ENCODE measurements around the gene TMEM8B. TPM values are rescaled to one million over a fixed set of nuclear protein-coding genes. Genes with fewer than 3 reads are reported as not detected.

TMEM8B gene
- total and polyA plus RNA-seq, 7 donors: 3.5 to 12.5 (median 7.1) TPM

DNA sequence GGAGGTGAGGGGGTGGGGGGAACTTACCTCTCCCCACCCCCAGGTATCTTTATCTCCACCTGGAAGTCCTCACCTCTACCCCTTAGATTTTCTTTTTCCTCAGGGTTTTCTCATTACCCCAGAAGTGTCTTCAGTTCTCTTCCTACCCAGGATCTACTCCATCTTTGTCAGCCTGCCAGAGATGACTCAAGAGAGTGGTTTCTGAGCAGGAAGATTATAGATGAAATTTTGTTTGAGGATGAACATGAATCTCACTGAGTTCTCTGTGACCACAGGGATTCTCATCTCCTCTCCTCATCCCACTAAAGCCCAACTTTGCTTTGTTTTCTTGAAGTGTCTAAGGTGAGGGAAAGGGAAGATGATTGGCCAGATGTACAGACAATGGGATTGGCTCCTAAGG, 9.0 kb upstream of the TMEM8B start:
- intact Hi-C loops (cut with DNase I): no loop called here
- H3K27ac ChIP-seq: no peak overlapping the region
- no peaks in the 10 kb centered on the region for H3K9me3 ChIP-seq
- DNase-seq: no peak
- H3K27me3 ChIP-seq: no peaks in the 10 kb centered on the region
- H3K36me3 ChIP-seq: no peaks in the 10 kb centered on the region
- no peak overlapping the region for H3K4me3 ChIP-seq
- no peaks in the 10 kb centered on the region for H3K4me1 ChIP-seq
- TF ChIP-seq EP300 (IDR thresholded peaks at IDR 0.05) (no peak), POLR2AphosphoS5 (IDR thresholded peaks at IDR 0.05) (no peak), POLR2A (IDR thresholded peaks at IDR 0.05) (no peak)
- TF ChIP-seq, protein P1, sequence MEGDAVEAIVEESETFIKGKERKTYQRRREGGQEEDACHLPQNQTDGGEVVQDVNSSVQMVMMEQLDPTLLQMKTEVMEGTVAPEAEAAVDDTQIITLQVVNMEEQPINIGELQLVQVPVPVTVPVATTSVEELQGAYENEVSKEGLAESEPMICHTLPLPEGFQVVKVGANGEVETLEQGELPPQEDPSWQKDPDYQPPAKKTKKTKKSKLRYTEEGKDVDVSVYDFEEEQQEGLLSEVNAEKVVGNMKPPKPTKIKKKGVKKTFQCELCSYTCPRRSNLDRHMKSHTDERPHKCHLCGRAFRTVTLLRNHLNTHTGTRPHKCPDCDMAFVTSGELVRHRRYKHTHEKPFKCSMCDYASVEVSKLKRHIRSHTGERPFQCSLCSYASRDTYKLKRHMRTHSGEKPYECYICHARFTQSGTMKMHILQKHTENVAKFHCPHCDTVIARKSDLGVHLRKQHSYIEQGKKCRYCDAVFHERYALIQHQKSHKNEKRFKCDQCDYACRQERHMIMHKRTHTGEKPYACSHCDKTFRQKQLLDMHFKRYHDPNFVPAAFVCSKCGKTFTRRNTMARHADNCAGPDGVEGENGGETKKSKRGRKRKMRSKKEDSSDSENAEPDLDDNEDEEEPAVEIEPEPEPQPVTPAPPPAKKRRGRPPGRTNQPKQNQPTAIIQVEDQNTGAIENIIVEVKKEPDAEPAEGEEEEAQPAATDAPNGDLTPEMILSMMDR (IDR thresholded peaks at IDR 0.05): no peak

DNA sequence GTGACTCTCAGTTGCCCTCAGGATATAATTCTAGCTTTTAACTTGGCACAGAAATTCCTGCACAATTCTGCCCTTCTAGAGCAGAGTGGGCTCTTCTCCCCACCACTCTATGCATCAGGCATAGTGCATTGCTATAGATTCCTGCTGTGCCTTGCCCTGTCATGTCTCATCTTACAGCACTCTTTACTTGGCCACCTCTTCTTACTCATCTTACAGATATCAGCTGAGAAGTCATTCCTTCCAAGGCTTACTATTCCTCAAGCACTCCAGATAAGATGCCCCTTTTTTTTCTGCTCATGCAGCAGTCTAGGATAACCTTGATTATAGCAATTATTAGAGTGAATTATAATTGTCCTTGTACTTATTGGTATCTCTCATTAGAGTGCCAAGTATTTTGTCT, 6.1 kb upstream of the TMEM8B start:
- no peak overlapping the region for H3K27ac ChIP-seq
- H3K36me3 ChIP-seq: no peaks in the 10 kb centered on the region
- H3K27me3 ChIP-seq: no peaks in the 10 kb centered on the region
- H3K4me3 ChIP-seq: no peak overlapping the region
- no peak for DNase-seq
- H3K9me3 ChIP-seq: no peaks in the 10 kb centered on the region
- no peak for TF ChIP-seq POLR2A (IDR thresholded peaks at IDR 0.05)
- TF ChIP-seq, protein P1 (IDR thresholded peaks at IDR 0.05): no peak
- no peak for TF ChIP-seq EP300 (IDR thresholded peaks at IDR 0.05)
- no peak for TF ChIP-seq POLR2AphosphoS5 (IDR thresholded peaks at IDR 0.05)
- intact Hi-C loops (cut with DNase I): no loop called here
- H3K4me1 ChIP-seq: peaks cover 0 to 3% (median 0%) of the 10 kb centered on the region in 4 donors

DNA sequence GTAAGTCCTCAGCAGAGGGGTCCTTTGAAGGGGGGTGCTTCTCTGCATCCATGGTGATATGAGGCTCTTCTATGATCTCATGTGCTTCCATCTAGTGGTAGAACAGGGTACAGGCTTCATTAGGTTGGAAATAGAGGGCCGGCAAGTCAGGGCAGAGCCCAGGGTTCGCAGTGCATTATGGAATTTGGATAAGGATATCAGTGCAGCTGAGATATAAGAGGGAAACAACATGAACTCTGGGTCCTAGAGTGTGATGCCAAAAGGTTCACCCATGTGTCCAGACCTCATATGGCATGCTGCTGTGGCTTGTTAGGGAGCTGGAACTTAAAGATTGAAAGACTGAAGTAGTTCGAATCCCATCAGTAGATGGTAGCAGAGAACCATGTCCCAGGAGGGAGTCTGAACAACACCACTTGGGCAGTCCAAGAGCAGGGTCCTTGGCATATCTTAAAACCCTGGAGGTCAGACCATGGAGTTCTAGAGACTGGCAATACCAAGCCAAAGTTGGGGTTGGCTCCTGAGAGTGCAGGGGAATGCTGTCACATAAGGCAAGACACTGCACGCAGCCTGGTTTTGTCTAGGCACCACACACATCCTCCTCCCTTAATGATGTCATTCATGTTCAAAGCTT, 2.8 kb upstream of the TMEM8B start:
- Histone ChIP-seq H3K4me1 (peaks cover 0 to 25% (median 22%) of the 10 kb centered on the region in 4 donors), H3K27me3 (no peaks in the 10 kb centered on the region), H3K9me3 (no peaks in the 10 kb centered on the region), H3K36me3 (no peaks in the 10 kb centered on the region), H3K27ac (peak overlapping the region in 3 of 4 donors; percentile 8 to 36 (median 18)), H3K4me3 (no peak overlapping the region)
- 27 to 32% methylated on average over 4 of the region's 4 CpGs for WGBS, 2 donors
- intact Hi-C loops (cut with DNase I): no loop called here
- peak; percentile 39 for DNase-seq
- no peak for TF ChIP-seq EP300 (IDR thresholded peaks at IDR 0.05)
- TF ChIP-seq, protein P1 (IDR thresholded peaks at IDR 0.05): peak; percentile 54 to 85 (median 79)

DNA sequence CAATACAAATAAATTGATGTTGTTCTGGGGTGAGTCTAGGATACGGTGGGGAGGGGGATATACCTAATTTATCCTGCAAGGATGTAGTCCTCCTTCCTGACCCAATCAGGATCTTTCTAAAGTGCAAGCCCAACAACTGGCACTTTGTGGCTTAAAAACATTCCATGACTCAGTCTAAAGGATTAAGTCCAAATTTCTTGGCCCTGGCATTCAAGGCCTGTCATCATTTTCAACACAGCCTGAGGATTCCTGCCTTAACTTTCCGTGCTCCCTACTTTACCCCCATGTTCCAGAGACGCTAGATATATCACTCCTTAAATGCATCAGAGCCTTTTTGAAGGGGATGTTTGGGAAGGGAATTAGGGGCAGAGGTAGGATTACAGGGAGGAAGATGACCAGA, 1.5 kb upstream of the TMEM8B start:
- TF ChIP-seq POLR2A (IDR thresholded peaks at IDR 0.05): no peak
- TF ChIP-seq, protein P1 (IDR thresholded peaks at IDR 0.05): no peak
- no peak for TF ChIP-seq POLR2AphosphoS5 (IDR thresholded peaks at IDR 0.05)
- TF ChIP-seq EP300 (IDR thresholded peaks at IDR 0.05): no peak
- intact Hi-C loops (cut with DNase I): no loop called here
- H3K27me3 ChIP-seq: no peaks in the 10 kb centered on the region
- H3K4me1 ChIP-seq: peaks cover 0 to 30% (median 24%) of the 10 kb centered on the region in 4 donors
- WGBS, 2 donors: 87 to 89% methylated on average over 3 of the region's 3 CpGs
- H3K9me3 ChIP-seq: no peaks in the 10 kb centered on the region
- no peaks in the 10 kb centered on the region for H3K36me3 ChIP-seq
- no peak for DNase-seq
- H3K27ac ChIP-seq: peak overlapping the region in 1 of 4 donors; percentile 93
- H3K4me3 ChIP-seq: no peak overlapping the region

DNA sequence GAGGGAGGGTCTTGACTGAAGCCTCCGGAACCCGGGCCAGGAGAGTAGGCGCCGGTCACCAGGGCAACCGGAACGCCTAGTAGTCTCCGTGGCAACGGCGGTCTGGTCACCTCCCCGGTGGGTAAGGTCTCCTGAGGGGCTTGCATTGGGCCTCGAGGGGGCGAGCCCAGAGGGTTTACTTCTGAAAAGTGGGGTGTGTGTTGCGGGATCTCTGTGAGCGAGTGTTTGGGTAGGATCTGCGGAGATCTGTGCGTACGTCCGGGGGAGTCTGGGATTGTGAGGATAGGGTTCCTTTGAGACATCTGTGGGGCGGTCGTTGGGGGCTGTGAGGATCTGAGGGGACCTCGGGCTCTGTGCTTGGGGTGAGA, 328 bp upstream of the TMEM8B start, which contains the start of gene FAM221B:
Gene FAM221B (minus strand): TSS at position 17 of the 368 bp plus-strand sequence. CDS start 2,571 bp downstream, outside the sequence.
- Histone ChIP-seq H3K27me3 (no peaks in the 10 kb centered on the region), H3K4me1 (peaks cover 0 to 41% (median 31%) of the 10 kb centered on the region in 4 donors), H3K27ac (peak within 1 kb of the TSS; percentile 93 to 99 (median 98)), H3K36me3 (no peaks in the 10 kb centered on the region), H3K4me3 (peak within 1 kb of the TSS; percentile 52 to 95 (median 91)), H3K9me3 (no peaks in the 10 kb centered on the region)
- TF ChIP-seq POLR2A (IDR thresholded peaks at IDR 0.05) (no peak), POLR2AphosphoS5 (IDR thresholded peaks at IDR 0.05) (no peak)
- no peak for DNase-seq
- intact Hi-C loops (cut with DNase I): loop anchor here (2.0 kb wide), 3 partner anchors 14 to 54 kb away; partner anchors contain the start of genes HINT2 and NPR2
- WGBS, 2 donors: 0 to 1% methylated on average over 21 of the region's 21 CpGs

Measured in sigmoid colon (tissue), 7 donors.